ENCODE data around the gene STOM.

DNA sequence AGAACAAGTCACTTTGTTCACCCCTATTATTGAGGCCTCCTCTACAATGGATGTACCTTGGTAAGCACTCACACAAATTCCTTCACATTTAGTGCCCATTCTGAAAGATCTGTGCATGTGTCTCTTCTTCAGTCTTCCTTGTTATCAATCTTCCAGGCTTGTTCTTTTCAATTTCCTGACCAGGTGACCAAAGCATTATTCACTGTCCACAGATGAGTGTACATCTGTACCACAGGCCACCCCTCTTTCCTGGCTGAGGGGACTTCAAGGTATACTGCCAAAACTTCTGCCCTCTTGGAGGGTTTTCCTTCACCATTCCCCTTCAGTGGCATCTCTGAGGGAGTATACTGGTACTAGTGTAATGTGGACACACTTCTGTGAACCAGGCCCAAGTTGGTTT is 25.5 kb upstream of the STOM start:
- TF ChIP-seq, protein P1, sequence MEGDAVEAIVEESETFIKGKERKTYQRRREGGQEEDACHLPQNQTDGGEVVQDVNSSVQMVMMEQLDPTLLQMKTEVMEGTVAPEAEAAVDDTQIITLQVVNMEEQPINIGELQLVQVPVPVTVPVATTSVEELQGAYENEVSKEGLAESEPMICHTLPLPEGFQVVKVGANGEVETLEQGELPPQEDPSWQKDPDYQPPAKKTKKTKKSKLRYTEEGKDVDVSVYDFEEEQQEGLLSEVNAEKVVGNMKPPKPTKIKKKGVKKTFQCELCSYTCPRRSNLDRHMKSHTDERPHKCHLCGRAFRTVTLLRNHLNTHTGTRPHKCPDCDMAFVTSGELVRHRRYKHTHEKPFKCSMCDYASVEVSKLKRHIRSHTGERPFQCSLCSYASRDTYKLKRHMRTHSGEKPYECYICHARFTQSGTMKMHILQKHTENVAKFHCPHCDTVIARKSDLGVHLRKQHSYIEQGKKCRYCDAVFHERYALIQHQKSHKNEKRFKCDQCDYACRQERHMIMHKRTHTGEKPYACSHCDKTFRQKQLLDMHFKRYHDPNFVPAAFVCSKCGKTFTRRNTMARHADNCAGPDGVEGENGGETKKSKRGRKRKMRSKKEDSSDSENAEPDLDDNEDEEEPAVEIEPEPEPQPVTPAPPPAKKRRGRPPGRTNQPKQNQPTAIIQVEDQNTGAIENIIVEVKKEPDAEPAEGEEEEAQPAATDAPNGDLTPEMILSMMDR (IDR thresholded peaks at IDR 0.05), result no peak
- no peak for TF ChIP-seq EZH2 (IDR thresholded peaks at IDR 0.05; ENCODE audit: borderline replicate concordance, insufficient read depth, low read depth, low read length, poor library complexity, severe bottlenecking)

All from B cell (primary cell).